HG03378 (cell line): ENCODE results near the gene LRRC8D.

Experiments
- ATAC-seq: cut with Tn5 transposase; IDR thresholded peaks from one replicate; pipeline ENCODE4 v1.9.1; 2021; ENCODE audit warnings: mild to moderate bottlenecking, moderate library complexity; ENCODE audit not compliant: unreplicated experiment

Gene LRRC8D

DNA sequence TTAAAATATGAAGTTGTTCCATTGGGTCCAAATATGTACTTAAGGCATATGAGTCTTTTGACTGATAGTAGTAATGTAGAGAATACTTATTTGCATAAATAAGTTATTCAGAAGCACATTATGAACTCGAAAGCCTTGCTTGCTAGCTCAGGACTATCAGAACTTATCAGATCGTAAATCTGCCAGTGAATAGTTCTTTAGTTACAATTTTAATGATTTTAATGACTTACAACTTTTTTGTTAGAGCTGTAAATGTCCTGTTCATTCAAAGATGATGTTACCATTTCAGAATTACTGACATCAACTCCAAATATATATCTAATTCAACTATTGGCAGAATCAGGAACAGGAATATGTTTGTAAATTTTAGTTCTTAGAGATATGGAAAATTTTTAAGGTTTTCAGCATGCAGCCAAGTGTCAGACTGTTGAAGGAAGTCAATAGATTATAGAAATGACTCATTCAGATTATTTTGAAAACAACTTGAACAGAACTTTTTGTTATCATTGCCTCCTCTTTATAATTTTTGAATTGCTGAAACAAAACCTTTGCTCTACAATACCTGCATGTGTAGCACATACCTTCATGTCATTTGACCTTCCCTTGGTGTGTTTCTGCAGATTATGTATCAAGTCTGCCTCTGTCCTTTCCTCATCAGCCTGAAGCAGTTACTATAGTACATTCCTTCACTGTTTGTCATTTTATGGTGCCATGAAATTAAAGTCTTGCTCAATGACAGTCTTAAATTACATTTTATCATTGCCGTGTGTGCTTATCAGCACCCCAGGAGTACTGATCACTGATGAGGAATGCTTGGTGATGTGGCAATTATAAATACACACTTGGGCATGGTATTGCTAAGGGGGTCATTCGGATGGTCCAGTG lies 44.9 kb downstream of the LRRC8D start:
- ATAC-seq: no peak

DNA sequence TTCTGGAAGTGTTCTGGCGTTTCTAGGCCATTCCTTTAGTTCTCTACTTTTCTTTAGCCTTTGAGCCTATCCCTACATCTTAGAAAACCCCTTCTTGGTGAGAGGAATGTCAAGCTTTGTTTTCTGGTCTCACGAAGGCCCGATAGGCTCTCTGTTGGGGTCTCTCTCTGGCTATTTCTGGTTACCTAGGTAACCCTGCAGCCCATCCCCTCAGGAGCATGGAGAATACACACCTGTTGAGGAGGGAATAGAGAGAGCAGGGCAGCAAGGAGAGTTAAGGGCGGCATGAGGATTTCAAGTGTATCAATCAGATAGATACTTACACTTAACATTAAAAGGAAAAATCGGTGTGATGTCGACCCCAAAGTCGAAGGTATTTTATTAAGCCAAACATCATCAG lies 45.7 kb downstream of the LRRC8D start:
- ATAC-seq: no peak

DNA sequence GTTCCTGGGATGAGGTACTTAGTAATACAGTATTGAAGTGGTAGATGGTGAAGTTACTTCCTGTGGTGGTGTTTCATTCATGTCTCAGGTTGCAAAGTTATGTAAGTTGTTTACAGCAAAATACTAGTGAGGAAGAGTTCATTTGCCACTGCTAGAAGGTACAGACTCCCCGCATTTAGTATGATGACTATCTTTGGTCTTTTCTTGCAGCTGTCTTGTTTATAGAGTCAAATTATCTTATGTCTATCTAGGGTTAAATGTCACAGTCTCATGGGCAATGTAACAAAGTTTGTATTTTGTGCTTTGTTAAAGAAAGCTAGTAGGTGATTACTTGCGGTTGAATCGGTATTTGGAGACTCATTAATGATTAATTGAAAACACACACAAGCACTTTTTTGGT lies 50.2 kb downstream of the LRRC8D start:
- ATAC-seq: no peak

DNA sequence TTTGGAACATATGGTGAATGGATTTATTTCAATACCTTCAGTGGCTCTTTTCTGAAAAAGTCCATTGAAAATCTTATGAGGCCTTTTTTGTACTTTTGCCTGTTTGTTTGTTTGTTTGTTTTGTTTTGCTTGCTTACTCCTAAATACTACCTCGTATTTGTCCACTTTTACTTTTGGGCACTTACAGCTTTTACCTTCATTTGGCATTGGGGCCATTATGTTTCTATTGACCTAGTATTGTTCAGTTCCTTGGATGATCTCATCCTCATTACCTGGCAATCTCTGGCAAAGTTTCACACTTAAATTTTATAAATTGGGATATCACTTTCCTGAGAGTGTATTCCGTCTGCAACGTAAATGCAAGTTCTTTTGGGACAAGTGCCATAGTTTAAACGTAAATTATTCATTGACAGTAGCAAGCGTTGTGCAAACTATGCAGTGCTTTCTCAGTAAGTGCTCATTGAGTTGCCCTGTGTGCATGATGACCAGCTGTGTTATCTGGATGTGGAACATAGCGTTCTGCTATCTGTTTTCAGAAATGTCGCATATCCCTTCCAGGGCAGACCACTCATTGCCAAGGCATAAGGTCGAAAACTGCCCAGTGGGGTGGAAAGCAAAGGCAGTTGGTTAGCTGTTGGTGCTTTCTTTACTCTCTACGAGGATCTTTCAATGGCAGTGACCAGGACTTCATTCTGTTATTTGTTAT lies 51.1 kb downstream of the LRRC8D start:
- no peak for ATAC-seq

DNA sequence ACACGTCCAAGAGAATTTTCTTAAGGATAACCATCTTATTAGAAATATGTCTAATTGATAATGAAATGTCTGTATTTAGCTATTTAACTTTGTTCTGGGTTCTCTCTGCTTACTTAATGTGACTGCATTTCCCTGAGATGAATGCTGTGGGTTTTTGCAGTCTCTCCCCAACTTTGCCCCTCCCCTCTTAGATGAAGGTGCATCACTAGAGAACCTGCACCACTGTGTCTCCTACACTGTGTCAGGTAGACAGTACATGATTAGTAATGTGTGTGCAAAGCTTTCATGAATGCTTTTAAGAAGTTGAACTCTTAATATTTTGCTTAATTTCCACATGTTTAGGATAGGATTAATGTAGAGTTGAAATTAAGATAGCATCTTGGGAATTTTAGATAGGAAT lies 51.7 kb downstream of the LRRC8D start:
- no peak for ATAC-seq

DNA sequence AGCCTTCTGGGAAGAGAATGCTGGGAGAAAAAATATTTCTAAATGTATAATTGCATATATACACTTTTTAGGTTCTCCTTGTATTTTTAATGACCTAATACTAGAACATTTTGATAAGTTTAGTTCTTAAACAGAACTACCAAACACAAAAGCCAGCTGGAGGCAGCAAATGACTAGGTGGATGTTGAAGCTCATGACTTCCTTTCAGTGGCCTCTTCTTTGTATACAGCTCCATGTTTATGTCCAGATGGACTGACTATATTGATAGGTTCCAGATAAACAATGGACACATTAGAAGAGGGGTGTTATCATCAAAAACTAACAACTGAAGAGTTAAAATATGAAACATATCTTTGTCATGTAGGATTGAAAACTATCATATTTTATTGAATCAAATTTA lies 52.5 kb downstream of the LRRC8D start:
- no peak for ATAC-seq

DNA sequence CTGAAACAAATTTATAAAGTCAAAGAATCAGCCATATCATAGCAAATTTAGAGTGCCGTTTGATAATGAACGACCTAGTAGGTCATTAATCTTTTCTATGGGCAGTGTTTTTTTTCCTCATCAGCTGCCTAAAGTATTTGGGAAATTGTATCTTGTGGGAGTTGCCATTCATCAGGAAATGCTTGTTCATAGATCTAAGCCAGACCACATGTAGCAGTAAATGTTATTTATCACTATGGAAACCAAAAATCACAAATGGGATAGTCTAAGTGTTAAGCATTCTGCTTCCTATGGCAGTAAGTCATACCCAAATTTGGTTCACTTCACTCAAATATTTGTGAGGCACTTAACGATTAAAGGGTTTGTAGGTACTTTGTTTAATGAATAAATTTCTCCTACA lies 52.9 kb downstream of the LRRC8D start:
- ATAC-seq: no peak

DNA sequence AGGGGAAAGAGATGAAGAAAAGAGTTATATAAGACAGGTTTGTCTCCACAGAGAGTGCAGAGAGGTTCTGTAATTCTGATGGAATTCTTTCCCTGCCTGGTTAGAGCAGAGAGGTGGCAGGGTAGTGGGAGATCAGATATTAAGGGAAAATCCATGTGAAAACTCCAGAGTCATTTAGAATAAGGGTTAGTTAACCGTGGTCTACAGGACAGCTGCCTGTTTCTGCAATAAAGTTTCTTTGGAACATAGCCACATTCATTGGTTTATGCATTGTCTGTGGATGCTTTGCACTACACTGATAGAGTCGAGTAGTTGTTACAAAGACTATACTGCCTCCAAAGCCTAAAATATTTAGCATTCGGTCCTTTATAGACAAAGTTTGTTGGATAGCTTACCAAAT lies 55.6 kb downstream of the LRRC8D start:
- ATAC-seq: no peak

DNA sequence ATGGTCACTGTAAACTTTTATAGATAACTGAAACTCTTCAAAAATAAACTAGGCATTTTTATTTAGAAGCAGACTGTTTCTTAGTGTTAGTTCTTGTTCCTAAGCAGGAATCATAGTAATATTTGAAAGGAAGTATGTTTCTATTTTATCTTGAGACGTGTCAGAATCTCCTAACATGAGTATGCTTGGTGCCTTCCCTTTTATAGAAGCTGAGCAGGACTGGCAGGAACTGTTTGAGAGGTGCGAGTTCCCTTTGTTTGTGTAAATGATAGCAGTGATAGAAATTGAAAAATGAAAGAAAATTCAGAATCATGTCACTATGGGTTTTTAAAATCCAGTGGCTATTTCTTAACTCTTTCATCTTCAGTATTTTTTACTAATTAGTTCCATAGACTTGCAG lies 56.9 kb downstream of the LRRC8D start:
- ATAC-seq: no peak

DNA sequence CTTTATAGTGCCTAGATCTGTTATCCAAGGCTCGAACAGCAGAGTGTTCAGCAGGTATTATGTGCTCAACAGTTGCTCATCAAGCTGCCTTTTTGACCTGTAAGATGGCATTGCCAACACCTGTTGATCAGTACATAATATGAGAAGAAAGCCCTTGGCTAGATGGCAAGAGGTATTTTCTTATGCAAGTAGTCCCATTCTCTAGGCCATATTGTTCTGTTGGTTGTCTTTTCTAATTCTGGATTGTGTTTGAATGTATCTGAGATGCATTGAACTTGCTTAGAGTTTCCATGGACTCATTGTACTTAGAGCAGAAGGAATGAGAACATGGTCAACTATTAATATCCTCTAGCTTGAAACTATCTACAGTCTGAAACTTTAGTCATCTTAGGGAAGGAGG lies 57.4 kb downstream of the LRRC8D start:
- no peak for ATAC-seq

DNA sequence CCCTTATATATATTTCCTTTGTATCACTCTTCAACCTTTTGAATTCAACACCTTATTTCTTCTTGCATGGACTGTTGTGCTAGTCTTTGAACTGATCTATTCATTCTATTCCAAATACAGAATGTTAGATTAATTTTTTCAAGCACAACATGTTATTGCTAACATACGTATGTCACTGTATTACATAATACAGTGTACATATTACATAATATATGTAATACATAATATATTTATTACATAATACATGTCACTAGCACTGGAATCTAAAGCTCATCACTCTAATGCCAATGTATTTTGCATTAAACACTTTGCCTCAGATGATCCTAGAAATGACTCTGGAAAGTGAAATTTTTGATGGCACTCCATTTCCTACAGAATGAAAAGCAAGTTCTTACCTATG lies 59.8 kb downstream of the LRRC8D start:
- ATAC-seq: no peak

DNA sequence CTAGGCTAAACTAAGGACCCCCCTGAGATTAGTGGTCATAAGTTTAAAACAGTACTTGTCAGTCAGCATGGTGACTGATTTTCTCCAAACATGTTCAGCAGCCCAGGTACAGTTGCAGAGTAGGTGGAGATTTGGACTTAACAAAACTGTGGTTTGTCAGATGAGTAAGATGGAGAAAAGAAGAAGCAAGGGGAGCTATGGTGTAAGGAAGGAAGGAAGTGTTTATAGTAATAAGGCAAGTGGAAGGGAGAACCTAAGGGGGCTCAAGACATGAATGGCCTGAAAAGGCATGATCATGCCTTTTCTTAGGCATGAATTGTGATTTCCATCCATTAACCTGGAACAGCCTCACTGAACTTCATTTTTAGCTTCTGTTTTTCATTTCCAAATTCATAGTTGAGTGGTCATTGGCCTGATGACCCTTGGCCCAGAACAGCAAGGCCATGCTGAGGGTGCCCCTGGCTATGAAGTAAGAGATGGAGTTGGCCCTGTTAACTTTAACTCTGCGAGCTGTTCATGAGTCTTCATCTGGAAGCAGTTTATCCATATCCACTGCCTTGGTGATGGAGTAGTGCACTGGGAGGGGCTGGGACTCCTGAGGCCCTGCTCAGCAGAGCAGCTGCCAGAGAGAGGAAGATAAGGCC lies 60.7 kb downstream of the LRRC8D start:
- no peak for ATAC-seq

DNA sequence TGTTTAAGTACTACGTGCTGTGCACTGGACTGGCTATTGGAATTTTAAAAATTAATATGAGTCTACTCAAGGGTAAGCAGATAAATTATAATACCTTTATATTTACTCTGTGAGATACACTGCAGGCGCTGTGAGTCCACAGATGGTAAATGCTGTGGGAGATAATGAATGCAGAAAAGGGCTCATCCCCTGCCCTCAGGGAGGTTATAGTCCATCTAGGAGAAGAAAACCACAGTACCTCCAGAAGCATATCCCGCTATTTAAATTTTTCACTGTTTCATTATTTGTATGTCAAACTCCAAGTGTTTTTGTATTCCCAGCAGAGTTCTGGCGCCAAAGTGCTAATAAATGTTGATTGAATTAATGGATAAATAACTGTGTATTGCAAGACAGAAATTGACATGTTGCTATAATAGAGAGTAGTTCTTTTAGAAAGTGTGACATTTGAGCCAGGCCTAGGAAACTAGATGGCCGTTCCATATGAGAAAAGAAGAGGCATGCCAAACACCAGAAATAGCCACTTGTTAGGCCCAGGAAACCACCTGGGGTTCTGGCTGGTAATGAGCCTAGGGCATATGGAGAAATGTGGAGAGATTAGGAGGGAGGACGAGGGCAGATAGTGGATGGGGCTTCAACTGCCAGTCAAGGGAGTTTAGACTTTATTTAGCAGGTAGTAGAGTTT lies 61.7 kb downstream of the LRRC8D start:
- ATAC-seq: no peak

DNA sequence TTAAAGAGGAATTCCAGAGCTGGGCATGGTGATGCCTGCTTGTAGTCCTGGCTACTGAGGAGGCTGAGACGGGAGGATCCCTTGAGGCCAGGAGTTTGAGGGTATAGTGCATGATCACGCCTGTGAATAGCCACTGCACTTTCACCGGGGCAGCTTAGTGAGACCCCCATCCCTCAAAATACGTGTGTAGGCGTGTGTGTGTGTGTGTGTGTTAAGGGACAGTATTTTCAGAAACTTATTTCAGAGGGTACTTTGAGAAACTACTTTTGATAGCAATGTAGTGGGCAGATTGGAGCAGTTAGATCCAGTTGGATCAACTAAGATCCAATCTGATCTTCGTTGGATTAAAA lies 62.2 kb downstream of the LRRC8D start:
- ATAC-seq: no peak

DNA sequence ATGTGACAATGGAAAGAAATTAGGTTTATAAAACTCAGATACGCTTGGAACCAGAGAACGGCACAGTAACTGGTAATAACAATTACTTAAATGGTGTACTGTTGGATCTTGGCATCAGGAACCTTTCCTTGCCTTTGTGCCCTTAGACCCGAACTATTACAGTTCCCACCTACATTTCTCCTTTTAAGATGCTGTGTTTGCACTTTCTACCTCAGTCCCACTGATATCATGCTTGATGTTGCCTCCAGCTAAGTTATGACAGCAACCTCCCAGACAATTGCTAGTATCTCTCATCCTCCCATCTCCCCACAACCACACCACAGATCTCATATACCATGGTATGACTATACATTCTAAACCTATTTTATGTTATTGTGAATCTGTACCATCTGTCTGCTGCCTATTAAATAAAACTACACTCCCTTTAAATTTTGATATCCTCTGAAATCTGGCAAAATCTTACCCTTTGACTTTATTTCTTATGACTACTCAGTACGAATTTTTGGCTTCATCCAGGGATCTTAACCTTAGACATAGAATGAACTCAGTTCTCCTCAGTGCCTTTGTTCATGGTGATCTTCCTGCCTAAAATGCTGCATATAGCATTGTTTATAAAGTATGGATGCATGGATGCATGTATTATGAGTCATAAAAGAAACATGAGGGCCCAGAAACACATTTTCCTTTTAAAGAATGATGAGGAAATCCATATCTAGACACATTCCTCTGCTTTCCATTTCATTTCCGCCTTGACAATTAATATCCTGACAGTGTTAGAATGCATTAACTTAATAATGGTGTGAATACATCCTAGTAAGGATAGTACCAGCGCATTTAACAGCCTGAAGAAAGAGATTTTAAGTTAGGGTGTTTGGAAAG lies 64.1 kb downstream of the LRRC8D start:
- ATAC-seq: no peak

DNA sequence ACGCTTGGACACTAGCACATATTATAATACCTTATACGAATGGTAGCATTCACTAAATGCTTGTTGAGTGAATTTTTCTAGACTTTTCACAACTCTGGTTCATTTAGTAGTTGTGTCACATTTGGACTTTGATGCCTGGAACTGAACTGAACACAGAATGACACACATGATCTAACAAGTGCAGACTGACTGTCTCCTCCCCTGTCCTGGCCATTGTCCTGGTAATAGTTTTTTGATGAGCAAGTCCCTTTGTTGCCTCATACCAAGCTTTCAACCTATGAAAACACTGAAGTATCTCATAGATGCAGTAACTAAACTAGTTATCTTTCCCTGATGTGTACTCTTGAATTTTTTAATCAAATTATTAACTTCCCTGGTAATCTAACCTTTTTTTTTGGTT lies 66.4 kb downstream of the LRRC8D start:
- ATAC-seq: no peak

DNA sequence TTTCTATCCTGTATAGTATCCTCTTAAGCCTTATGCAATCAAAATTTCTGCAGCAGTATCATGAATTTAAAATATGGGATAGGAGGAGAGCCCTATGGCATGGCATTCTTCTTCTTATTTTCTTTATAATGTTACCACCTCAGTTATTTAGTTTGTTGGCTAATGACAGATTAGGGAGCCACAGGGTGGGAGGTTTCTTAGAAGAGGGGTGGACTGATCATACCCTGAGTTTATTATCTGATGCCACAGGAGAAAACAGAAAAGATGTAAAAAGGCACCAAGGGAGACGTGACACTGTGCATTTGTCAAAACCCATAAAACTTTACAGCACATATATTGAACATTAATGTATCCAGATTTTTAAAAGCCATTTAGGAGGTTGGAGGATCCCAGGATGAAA lies 66.9 kb downstream of the LRRC8D start:
- ATAC-seq: no peak

DNA sequence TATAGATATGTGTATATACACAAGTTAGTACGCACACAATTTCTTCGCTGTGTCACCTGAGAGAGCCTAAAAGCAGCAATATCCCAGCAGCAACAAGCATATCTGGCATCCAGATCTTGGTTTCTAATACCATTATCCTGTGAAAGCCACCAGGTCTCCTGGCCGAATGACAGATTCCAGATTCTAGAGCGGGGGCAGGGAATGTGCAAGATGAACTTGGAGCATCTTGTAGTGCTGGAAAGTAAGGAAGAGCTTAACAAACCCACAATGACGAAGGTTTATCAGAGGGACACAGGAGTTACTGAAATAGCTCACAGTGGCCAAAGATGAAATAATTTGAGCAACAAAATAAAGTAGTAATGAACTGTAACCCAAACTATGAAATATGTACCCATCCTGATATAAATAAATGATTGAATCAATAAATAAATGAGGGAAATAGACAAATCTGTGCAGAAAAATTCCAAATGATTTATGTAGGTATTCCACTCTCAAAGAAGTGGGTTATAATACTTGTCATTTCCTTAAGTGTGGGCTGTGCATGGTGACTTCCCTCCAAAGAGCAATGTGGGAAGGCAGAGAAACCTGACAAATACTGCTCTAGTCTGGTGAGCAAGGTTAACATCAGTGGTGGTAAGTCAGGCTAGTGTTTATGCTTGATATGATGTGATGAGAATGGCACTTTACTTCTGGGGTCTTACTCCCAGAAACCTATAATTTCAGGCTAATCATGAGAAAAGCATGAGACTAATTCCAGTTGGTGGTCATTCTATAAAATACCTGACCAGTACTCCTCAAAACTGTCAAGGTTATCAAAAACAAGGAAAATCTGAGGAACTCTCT lies 67.9 kb downstream of the LRRC8D start:
- ATAC-seq: no peak

DNA sequence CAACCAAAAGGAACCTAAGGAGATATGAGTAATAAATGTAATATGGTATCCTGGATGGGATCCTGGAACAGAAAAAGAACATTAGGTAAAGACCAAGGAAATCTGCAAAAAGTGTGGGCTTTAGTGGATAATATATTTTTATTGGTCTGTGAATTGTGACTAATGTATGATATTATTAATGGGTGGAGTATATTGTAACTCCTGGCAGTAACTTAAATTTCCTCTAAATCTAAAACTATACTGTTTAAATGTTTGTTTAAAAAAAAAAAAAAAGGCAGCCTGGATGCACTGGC lies 68.4 kb downstream of the LRRC8D start:
- ATAC-seq: no peak
